Neural cell (in vitro differentiated cells): ENCODE results near the gene RCHY1.

Experiments used
- CTCF ChIP-seq: fragments of 450-650 bp; IDR thresholded peaks from 2 replicates; pipeline ENCODE4 v1.5.1; 2014; ENCODE audit warnings: antibody characterized with exemption, mild to moderate bottlenecking, moderate library complexity; ENCODE audit not compliant: poor library complexity, severe bottlenecking
- MXI1 ChIP-seq: fragments of 450-650 bp; conservative IDR thresholded peaks from 2 replicates; pipeline ENCODE4 v1.6.1; 2014; ENCODE audit warnings: antibody characterized with exemption, mild to moderate bottlenecking; ENCODE audit not compliant: poor library complexity, severe bottlenecking
- POLR2AphosphoS5 ChIP-seq: IDR thresholded peaks from 2 replicates; pipeline ENCODE4 v1.6.1; 2012

GRCh38 chr4:75525086-75525485 lies 10.9 kb upstream of the RCHY1 start:
- TF ChIP-seq CTCF (no peak), POLR2AphosphoS5 (no peak), MXI1 (no peak)
